ENCODE data around the gene GJA10. TPM values are rescaled to one million over a fixed set of nuclear protein-coding genes. Genes with fewer than 3 reads are reported as not detected.

The GJA10 gene
- total RNA-seq, 1 donor from 2014 or later, result not detected

DNA sequence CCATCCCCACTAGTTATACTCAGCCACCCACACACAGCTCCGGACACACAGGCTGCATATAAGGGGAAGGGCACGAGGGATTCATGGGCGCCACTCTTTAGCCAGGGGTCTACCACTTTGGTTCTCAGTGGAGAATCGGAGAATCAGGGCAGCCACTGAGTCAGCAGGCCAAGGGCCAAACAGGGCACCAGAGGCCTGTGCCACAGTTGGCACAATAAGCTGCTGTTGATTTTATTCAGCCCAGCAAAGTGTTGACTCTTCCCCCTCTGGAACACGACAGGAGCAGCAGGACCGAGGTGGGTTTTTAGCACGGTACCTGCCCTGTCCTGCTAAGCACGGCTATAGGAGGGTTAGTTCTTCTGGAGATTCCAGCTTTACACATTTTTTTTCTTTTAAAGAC, 48.3 kb downstream of the GJA10 start:
- DNase-seq (ENCODE audit: low read depth, low spot score), result no peak
- H3K36me3 Mint-ChIP-seq (ENCODE audit: low read depth), result peaks cover 3% of the 10 kb centered on the region

DNA sequence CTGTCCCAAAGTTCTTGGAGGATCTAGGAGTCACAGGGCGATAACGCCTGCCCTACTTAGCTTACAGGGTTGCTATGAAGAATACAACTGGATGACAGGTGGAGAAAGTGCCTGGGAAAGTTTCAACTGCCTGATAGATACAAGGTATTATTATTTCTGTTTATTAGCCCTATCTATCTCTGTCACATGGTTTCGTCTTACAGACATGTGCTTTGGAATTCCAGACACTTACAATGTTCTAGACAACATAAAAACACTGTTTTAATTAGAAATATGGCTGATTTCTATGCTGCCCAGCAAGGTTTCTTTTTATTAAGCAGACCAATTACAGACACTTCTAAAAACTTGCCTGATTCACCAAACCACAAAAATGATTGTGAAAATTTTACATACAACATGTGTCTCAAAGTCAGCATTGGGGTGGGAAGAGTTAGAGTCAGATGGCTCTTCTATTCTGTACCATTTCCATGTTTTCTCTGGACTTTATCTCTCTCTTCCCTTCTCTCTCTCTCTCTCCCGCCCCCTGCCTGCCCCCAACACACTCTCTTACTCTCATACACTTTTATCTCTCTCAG, 50.0 kb downstream of the GJA10 start:
- TF ChIP-seq, protein P1, sequence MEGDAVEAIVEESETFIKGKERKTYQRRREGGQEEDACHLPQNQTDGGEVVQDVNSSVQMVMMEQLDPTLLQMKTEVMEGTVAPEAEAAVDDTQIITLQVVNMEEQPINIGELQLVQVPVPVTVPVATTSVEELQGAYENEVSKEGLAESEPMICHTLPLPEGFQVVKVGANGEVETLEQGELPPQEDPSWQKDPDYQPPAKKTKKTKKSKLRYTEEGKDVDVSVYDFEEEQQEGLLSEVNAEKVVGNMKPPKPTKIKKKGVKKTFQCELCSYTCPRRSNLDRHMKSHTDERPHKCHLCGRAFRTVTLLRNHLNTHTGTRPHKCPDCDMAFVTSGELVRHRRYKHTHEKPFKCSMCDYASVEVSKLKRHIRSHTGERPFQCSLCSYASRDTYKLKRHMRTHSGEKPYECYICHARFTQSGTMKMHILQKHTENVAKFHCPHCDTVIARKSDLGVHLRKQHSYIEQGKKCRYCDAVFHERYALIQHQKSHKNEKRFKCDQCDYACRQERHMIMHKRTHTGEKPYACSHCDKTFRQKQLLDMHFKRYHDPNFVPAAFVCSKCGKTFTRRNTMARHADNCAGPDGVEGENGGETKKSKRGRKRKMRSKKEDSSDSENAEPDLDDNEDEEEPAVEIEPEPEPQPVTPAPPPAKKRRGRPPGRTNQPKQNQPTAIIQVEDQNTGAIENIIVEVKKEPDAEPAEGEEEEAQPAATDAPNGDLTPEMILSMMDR (conservative IDR thresholded peaks at IDR 0.05), result no peak
- H3K27me3 Mint-ChIP-seq (ENCODE audit: low read depth), result peaks cover 3% of the 10 kb centered on the region
- no peak for DNase-seq (ENCODE audit: low read depth, low spot score)
- no peak overlapping the region for H3K27ac Mint-ChIP-seq (ENCODE audit: unreplicated experiment)
- peaks cover 3% of the 10 kb centered on the region for H3K36me3 Mint-ChIP-seq (ENCODE audit: low read depth)
- peaks cover 20% of the 10 kb centered on the region for H3K4me1 Mint-ChIP-seq
- H3K4me3 Mint-ChIP-seq, result no peak overlapping the region
- no peaks in the 10 kb centered on the region for H3K9me3 Mint-ChIP-seq

More for the DNA sequence above, 48.3 kb downstream of the GJA10 start:
- Mint-ChIP-seq H3K9me3 (no peaks in the 10 kb centered on the region), H3K27ac (ENCODE audit: unreplicated experiment) (no peak overlapping the region), H3K4me1 (peaks cover 20% of the 10 kb centered on the region), H3K27me3 (ENCODE audit: low read depth) (peaks cover 3% of the 10 kb centered on the region), H3K4me3 (no peak overlapping the region)
- TF ChIP-seq, protein P1 (conservative IDR thresholded peaks at IDR 0.05), result no peak

DNA sequence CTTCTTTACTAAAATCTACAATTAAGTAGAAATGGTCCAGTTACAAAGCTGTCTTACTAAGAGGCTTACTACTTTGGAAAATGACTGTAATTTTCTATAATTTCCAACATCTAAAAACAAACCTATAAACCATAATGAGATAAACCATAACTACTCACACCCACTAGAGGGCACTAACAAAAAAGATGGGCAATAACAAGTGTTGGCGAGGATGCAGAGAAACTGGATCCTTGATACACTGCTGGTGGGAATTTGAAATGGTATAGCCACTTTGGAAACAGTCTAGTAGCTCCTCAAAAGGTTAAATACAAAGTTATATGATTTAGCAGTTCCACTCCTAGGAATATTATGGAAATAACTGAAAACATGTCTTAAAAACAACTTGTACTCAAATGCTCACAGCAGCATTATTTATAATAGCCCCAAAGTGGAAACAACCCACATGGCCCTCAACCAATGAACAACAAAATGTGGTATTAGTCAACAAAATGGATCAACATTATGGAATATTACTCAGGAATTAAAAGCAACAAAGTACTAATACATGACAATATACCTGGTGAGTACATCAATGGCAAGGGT, 50.6 kb downstream of the GJA10 start:
- TF ChIP-seq, protein P1 (conservative IDR thresholded peaks at IDR 0.05), result peak; percentile 61
- H3K9me3 Mint-ChIP-seq, result no peaks in the 10 kb centered on the region
- peaks cover 3% of the 10 kb centered on the region for H3K27me3 Mint-ChIP-seq (ENCODE audit: low read depth)
- no peak for DNase-seq (ENCODE audit: low read depth, low spot score)
- peaks cover 27% of the 10 kb centered on the region for H3K4me1 Mint-ChIP-seq
- H3K4me3 Mint-ChIP-seq, result no peak overlapping the region
- no peak overlapping the region for H3K27ac Mint-ChIP-seq (ENCODE audit: unreplicated experiment)
- peaks cover 9% of the 10 kb centered on the region for H3K36me3 Mint-ChIP-seq (ENCODE audit: low read depth)

Other genes starting within 250 kb of the GJA10 start
- 46.6 and 49.0 TPM in 2 replicates for gene MDN1, start 74.7 kb upstream of the GJA10 start, total RNA-seq
- 36.6 and 38.3 TPM in 2 replicates for gene CASP8AP2, start 64.6 kb upstream of the GJA10 start, total RNA-seq